ENCODE measurements around the gene ZNF678. TPM values are rescaled to one million over a fixed set of nuclear protein-coding genes. Genes with fewer than 3 reads are reported as not detected.
"Not testable (repeated sequence)": the region's sequence is repeated elsewhere in the genome, so short reads cannot be mapped to it uniquely, and the experiment has no call there.

ZNF678 gene
- total RNA-seq, 2 experiments from 2014 or later: 4.1 to 5.2 TPM

- Mint-ChIP-seq H3K36me3 (ENCODE audit: low read depth) (no peaks in the 10 kb centered on the region), H3K4me1 (ENCODE audit: low read depth) (no peaks in the 10 kb centered on the region), H3K27ac (no peak overlapping the region), H3K4me3 (no peak overlapping the region), H3K9me3 (ENCODE audit: insufficient read depth) (peaks cover 48% of the 10 kb centered on the region), H3K27me3 (ENCODE audit: low read depth) (no peaks in the 10 kb centered on the region)
- POLR2A ChIA-PET: no interaction called here
- CTCF ChIA-PET: no interaction called here
- ATAC-seq (no peak), DNase-seq (no peak)
Measured at GRCh38 chr1:227685807-227686206, 122.5 kb downstream of the ZNF678 start.

GRCh38 chr1:227697321-227697864, 134.0 kb downstream of the ZNF678 start:
- H3K4me3 Mint-ChIP-seq: no peak overlapping the region
- H3K27me3 Mint-ChIP-seq (ENCODE audit: low read depth): no peaks in the 10 kb centered on the region
- no peak overlapping the region for H3K27ac Mint-ChIP-seq
- peaks cover 42% of the 10 kb centered on the region for H3K9me3 Mint-ChIP-seq (ENCODE audit: insufficient read depth)
- ChIA-PET CTCF (no interaction called here), POLR2A (no interaction called here)
- no peaks in the 10 kb centered on the region for H3K4me1 Mint-ChIP-seq (ENCODE audit: low read depth)
- DNase-seq: no peak
- no peak for ATAC-seq
- H3K36me3 Mint-ChIP-seq (ENCODE audit: low read depth): no peaks in the 10 kb centered on the region

- H3K4me1 Mint-ChIP-seq (ENCODE audit: low read depth); H3K4me3 Mint-ChIP-seq; POLR2A ChIA-PET; ATAC-seq; CTCF ChIA-PET; H3K27ac Mint-ChIP-seq; DNase-seq; H3K36me3 Mint-ChIP-seq (ENCODE audit: low read depth); H3K27me3 Mint-ChIP-seq (ENCODE audit: low read depth): not testable (repeated sequence)
- peaks cover 37% of the 10 kb centered on the region for H3K9me3 Mint-ChIP-seq (ENCODE audit: insufficient read depth)
Measured at GRCh38 chr1:227701631-227702030, 138.3 kb downstream of the ZNF678 start.

- H3K36me3 Mint-ChIP-seq (ENCODE audit: low read depth): peaks cover 4% of the 10 kb centered on the region
- POLR2A ChIA-PET: no interaction called here
- no peaks in the 10 kb centered on the region for H3K27me3 Mint-ChIP-seq (ENCODE audit: low read depth)
- peaks cover 12% of the 10 kb centered on the region for H3K9me3 Mint-ChIP-seq (ENCODE audit: insufficient read depth)
- H3K4me3 Mint-ChIP-seq: no peak overlapping the region
- DNase-seq (no peak), ATAC-seq (no peak)
- CTCF ChIA-PET: no interaction called here
- H3K27ac Mint-ChIP-seq: peak overlapping the region; percentile 22
- H3K4me1 Mint-ChIP-seq (ENCODE audit: low read depth): peaks cover 9% of the 10 kb centered on the region
Measured at GRCh38 chr1:227707846-227708245, 144.5 kb downstream of the ZNF678 start.

- ChIA-PET POLR2A (no interaction called here), CTCF (interaction anchor here (1.1 kb wide), 1 partner anchor 166 kb away, joined by 3 read pairs; no protein-coding TSS in a partner anchor)
- DNase-seq: no peak
- Mint-ChIP-seq H3K4me3 (no peak overlapping the region), H3K27me3 (ENCODE audit: low read depth) (no peaks in the 10 kb centered on the region), H3K4me1 (ENCODE audit: low read depth) (peaks cover 9% of the 10 kb centered on the region), H3K27ac (no peak overlapping the region), H3K9me3 (ENCODE audit: insufficient read depth) (peaks cover 9% of the 10 kb centered on the region), H3K36me3 (ENCODE audit: low read depth) (peaks cover 4% of the 10 kb centered on the region)
- ATAC-seq: no peak
Measured at GRCh38 chr1:227709451-227709850, 146.1 kb downstream of the ZNF678 start.

GRCh38 chr1:227710474-227710873, 147.1 kb downstream of the ZNF678 start:
- H3K27me3 Mint-ChIP-seq (ENCODE audit: low read depth); H3K4me1 Mint-ChIP-seq (ENCODE audit: low read depth); DNase-seq; H3K27ac Mint-ChIP-seq; H3K9me3 Mint-ChIP-seq (ENCODE audit: insufficient read depth); POLR2A ChIA-PET; ATAC-seq; CTCF ChIA-PET; H3K36me3 Mint-ChIP-seq (ENCODE audit: low read depth); H3K4me3 Mint-ChIP-seq: not testable (repeated sequence)

- ChIA-PET CTCF (no interaction called here), POLR2A (no interaction called here)
- H3K4me1 Mint-ChIP-seq (ENCODE audit: low read depth): peaks cover 6% of the 10 kb centered on the region
- H3K4me3 Mint-ChIP-seq: no peak overlapping the region
- peaks cover 4% of the 10 kb centered on the region for H3K36me3 Mint-ChIP-seq (ENCODE audit: low read depth)
- DNase-seq (no peak), ATAC-seq (no peak)
- H3K27me3 Mint-ChIP-seq (ENCODE audit: low read depth): no peaks in the 10 kb centered on the region
- no peak overlapping the region for H3K27ac Mint-ChIP-seq
- peaks cover 19% of the 10 kb centered on the region for H3K9me3 Mint-ChIP-seq (ENCODE audit: insufficient read depth)
Measured at GRCh38 chr1:227712648-227713047, 149.3 kb downstream of the ZNF678 start.

GRCh38 chr1:227718932-227719331, 155.6 kb downstream of the ZNF678 start:
- Mint-ChIP-seq H3K4me1 (ENCODE audit: low read depth) (no peaks in the 10 kb centered on the region), H3K9me3 (ENCODE audit: insufficient read depth) (peaks cover 31% of the 10 kb centered on the region), H3K27me3 (ENCODE audit: low read depth) (no peaks in the 10 kb centered on the region), H3K4me3 (no peak overlapping the region), H3K36me3 (ENCODE audit: low read depth) (peaks cover 2% of the 10 kb centered on the region), H3K27ac (no peak overlapping the region)
- ChIA-PET CTCF (no interaction called here), POLR2A (no interaction called here)
- DNase-seq: no peak
- no peak for ATAC-seq

GRCh38 chr1:227723474-227723873, 160.1 kb downstream of the ZNF678 start:
- DNase-seq: no peak
- H3K27me3 Mint-ChIP-seq (ENCODE audit: low read depth): peaks cover 7% of the 10 kb centered on the region
- no peak for ATAC-seq
- no peak overlapping the region for H3K27ac Mint-ChIP-seq
- H3K4me1 Mint-ChIP-seq (ENCODE audit: low read depth): peaks cover 3% of the 10 kb centered on the region
- peaks cover 8% of the 10 kb centered on the region for H3K36me3 Mint-ChIP-seq (ENCODE audit: low read depth)
- CTCF ChIA-PET: no interaction called here
- H3K4me3 Mint-ChIP-seq: no peak overlapping the region
- peaks cover 16% of the 10 kb centered on the region for H3K9me3 Mint-ChIP-seq (ENCODE audit: insufficient read depth)
- POLR2A ChIA-PET: no interaction called here

GRCh38 chr1:227725046-227725445, 161.7 kb downstream of the ZNF678 start:
- POLR2A ChIA-PET: interaction anchor here (1.0 kb wide), 1 partner anchor 10 kb away, joined by 3 read pairs; the partner anchor contains the start of genes JMJD4 and SNAP47
- H3K27ac Mint-ChIP-seq: no peak overlapping the region
- H3K36me3 Mint-ChIP-seq (ENCODE audit: low read depth): peaks cover 8% of the 10 kb centered on the region
- H3K4me1 Mint-ChIP-seq (ENCODE audit: low read depth): peaks cover 13% of the 10 kb centered on the region
- peaks cover 7% of the 10 kb centered on the region for H3K27me3 Mint-ChIP-seq (ENCODE audit: low read depth)
- peaks cover 6% of the 10 kb centered on the region for H3K9me3 Mint-ChIP-seq (ENCODE audit: insufficient read depth)
- no peak for DNase-seq
- CTCF ChIA-PET: no interaction called here
- no peak overlapping the region for H3K4me3 Mint-ChIP-seq
- ATAC-seq: no peak

GRCh38 chr1:227726318-227726717, 163.0 kb downstream of the ZNF678 start:
- Mint-ChIP-seq H3K4me3 (no peak overlapping the region), H3K36me3 (ENCODE audit: low read depth) (peaks cover 8% of the 10 kb centered on the region), H3K9me3 (ENCODE audit: insufficient read depth) (peaks cover 6% of the 10 kb centered on the region), H3K27me3 (ENCODE audit: low read depth) (peaks cover 7% of the 10 kb centered on the region), H3K4me1 (ENCODE audit: low read depth) (peaks cover 13% of the 10 kb centered on the region), H3K27ac (no peak overlapping the region)
- DNase-seq: no peak
- ATAC-seq: no peak
- CTCF ChIA-PET: no interaction called here
- POLR2A ChIA-PET: no interaction called here
